Measurements from ENCODE around the gene ATP6V1B1.

DNA sequence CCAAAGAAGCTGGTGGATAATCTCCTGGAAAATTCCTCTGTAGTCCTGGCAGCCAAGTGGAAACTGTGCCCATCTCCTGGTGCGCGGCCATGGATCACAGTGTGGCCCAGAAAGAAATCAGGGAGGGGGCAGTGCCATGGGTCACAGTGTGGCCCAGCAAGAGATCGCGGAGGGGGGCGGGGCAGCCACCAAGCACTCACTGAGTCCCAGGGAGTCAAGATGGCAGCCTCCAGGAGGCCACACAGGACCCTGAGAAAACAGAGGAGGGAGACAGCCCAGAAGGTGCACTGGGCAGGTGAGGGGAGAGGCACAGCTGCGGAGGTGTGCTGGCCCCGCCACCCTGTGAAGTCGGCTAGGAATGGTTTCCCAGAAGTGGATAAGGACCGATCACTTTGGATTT lies 8.1 kb upstream of the ATP6V1B1 start:
- TF ChIP-seq EZH2 (IDR thresholded peaks at IDR 0.05; ENCODE audit: borderline replicate concordance, low read depth, low read length, poor library complexity, severe bottlenecking): no peak
- no peak for TF ChIP-seq CTCF (conservative IDR thresholded peaks at IDR 0.05; ENCODE audit: low read depth, low read length)

All from A673 (cell line).